ENCODE results near the gene IRF2BP1.

- no peak for TF ChIP-seq POLR2A (IDR thresholded peaks at IDR 0.05; ENCODE audit: low read length)
- no peak for TF ChIP-seq CTCF (IDR thresholded peaks at IDR 0.05)
- no peak for TF ChIP-seq SMC3 (IDR thresholded peaks at IDR 0.05)
- TF ChIP-seq KDM1A (IDR thresholded peaks at IDR 0.05; ENCODE audit: low read depth) = no peak
- TF ChIP-seq BCL3 (IDR thresholded peaks at IDR 0.05) = no peak
- no peak for TF ChIP-seq BHLHE40 (IDR thresholded peaks at IDR 0.05; ENCODE audit: low read depth, low read length)
- no peak for TF ChIP-seq ATOH8 (CRISPR knock-in tag; IDR thresholded peaks at IDR 0.05; ENCODE audit: low read depth)
Observed at GRCh38 chr19:45895519-45895972, 9.6 kb upstream of the IRF2BP1 start.

Data from A549 (cell line).